GM19468 (cell line): ENCODE measurements around the gene TMEM217.

Experiments
- ATAC-seq: cut with Tn5 transposase; IDR thresholded peaks from one replicate; pipeline ENCODE4 v1.9.1; 2021; ENCODE audit warnings: mild to moderate bottlenecking, moderate library complexity, moderate number of reproducible peaks; ENCODE audit not compliant: unreplicated experiment; ENCODE audit errors: extremely low read depth

Gene TMEM217

GRCh38 chr6:37171970-37172812 lies 85.8 kb downstream of the TMEM217 start:
- ATAC-seq: peak; percentile 21

- ATAC-seq: no peak
These were observed 86.6 kb downstream of the TMEM217 start for GRCh38 chr6:37171201-37171969.

GRCh38 chr6:37170273-37171200 lies 87.4 kb downstream of the TMEM217 start:
- no peak for ATAC-seq

GRCh38 chr6:37169496-37170272 lies 88.3 kb downstream of the TMEM217 start, which contains the start of gene PIM1:
Gene PIM1 (plus strand): TSS chr6:37170152. CDS start chr6:37170576, 424 bp downstream.
- ATAC-seq: peak; percentile 23

GRCh38 chr6:37168811-37169495 lies 89.0 kb downstream of the TMEM217 start:
- no peak for ATAC-seq

GRCh38 chr6:37168163-37168758 lies 89.7 kb downstream of the TMEM217 start:
- ATAC-seq: no peak

GRCh38 chr6:37162740-37163139 lies 95.2 kb downstream of the TMEM217 start:
- no peak for ATAC-seq
